ENCODE results near the gene GAL.

DNA sequence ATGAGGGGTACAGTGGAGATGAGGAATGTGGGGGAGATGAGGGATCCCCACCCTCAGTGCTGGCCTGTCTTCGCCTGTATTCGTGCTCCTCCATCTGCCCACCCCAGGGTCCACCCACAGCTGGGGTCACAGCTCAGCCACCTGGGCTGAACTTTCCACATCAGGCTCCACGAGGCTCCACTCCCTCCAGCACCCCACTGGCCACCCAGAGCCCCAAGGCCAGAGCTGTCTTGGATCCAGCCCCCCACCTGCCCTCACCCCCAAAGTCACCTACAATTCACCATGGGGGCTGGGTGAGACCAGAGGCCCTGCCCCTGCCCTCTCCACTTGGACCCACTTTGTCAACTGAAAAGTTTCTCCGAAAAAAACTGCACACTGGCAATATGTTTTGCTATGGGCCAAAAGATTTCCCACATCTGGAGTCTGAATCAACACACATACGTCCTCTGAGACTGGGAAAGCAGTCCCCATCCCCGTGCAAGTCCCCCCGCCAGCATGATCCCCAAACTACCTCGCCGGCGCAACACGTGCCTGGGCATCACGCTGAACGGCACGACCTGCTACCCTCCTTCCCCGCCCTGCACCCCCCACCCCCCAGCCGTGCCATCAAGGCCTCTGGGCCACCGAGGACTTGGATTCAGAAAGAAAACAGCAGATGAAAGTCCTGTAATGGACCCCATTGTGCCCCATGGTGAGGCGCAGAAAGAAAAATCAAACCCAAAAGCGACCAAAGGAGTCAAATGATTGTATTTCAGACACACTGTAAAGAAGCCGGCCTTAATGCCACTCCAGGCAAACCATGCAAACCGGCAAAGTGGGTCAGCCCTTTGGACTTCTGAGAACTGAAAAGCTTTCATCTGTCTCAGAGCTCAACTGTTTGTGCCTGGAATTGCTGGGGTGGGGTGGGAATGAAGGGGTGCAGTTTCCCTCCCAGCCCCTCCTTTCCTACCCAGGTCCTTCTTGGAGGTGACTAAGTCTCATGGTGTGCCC, 16.5 kb upstream of the GAL start:
- TF ChIP-seq EP300 (IDR thresholded peaks at IDR 0.05): no peak
- TF ChIP-seq, protein P1, sequence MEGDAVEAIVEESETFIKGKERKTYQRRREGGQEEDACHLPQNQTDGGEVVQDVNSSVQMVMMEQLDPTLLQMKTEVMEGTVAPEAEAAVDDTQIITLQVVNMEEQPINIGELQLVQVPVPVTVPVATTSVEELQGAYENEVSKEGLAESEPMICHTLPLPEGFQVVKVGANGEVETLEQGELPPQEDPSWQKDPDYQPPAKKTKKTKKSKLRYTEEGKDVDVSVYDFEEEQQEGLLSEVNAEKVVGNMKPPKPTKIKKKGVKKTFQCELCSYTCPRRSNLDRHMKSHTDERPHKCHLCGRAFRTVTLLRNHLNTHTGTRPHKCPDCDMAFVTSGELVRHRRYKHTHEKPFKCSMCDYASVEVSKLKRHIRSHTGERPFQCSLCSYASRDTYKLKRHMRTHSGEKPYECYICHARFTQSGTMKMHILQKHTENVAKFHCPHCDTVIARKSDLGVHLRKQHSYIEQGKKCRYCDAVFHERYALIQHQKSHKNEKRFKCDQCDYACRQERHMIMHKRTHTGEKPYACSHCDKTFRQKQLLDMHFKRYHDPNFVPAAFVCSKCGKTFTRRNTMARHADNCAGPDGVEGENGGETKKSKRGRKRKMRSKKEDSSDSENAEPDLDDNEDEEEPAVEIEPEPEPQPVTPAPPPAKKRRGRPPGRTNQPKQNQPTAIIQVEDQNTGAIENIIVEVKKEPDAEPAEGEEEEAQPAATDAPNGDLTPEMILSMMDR (IDR thresholded peaks at IDR 0.05): no peak

Data from gastroesophageal sphincter (tissue), 3 donors.